Measurements from ENCODE around the gene CAPN14. TPM values are rescaled to one million over a fixed set of nuclear protein-coding genes. Genes with fewer than 3 reads are reported as not detected.

CAPN14 gene
- total RNA-seq, 1 donor from 2014 or later: 0.24 TPM

- peaks cover 2% of the 10 kb centered on the region for H3K36me3 Mint-ChIP-seq (ENCODE audit: unreplicated experiment)
- H3K4me3 Mint-ChIP-seq (ENCODE audit: unreplicated experiment): peak overlapping the region; percentile 65
- no peak overlapping the region for H3K27ac Mint-ChIP-seq (ENCODE audit: unreplicated experiment)
- H3K27me3 Mint-ChIP-seq (ENCODE audit: unreplicated experiment): peaks cover 70% of the 10 kb centered on the region
- DNase-seq (ENCODE audit: extremely low spot score, unreplicated experiment): peak; percentile 85
- H3K4me1 Mint-ChIP-seq (ENCODE audit: unreplicated experiment): peaks cover 4% of the 10 kb centered on the region
- TF ChIP-seq, protein P1, sequence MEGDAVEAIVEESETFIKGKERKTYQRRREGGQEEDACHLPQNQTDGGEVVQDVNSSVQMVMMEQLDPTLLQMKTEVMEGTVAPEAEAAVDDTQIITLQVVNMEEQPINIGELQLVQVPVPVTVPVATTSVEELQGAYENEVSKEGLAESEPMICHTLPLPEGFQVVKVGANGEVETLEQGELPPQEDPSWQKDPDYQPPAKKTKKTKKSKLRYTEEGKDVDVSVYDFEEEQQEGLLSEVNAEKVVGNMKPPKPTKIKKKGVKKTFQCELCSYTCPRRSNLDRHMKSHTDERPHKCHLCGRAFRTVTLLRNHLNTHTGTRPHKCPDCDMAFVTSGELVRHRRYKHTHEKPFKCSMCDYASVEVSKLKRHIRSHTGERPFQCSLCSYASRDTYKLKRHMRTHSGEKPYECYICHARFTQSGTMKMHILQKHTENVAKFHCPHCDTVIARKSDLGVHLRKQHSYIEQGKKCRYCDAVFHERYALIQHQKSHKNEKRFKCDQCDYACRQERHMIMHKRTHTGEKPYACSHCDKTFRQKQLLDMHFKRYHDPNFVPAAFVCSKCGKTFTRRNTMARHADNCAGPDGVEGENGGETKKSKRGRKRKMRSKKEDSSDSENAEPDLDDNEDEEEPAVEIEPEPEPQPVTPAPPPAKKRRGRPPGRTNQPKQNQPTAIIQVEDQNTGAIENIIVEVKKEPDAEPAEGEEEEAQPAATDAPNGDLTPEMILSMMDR (IDR thresholded peaks at IDR 0.05): no peak
- H3K9me3 Mint-ChIP-seq (ENCODE audit: unreplicated experiment): no peaks in the 10 kb centered on the region
Observed at GRCh38 chr2:31137211-31138036, 79.9 kb downstream of the CAPN14 start.

GRCh38 chr2:31136732-31137131 lies 80.6 kb downstream of the CAPN14 start:
- Mint-ChIP-seq H3K27ac (ENCODE audit: unreplicated experiment) (no peak overlapping the region), H3K4me1 (ENCODE audit: unreplicated experiment) (peaks cover 4% of the 10 kb centered on the region), H3K36me3 (ENCODE audit: unreplicated experiment) (peaks cover 2% of the 10 kb centered on the region), H3K27me3 (ENCODE audit: unreplicated experiment) (peaks cover 65% of the 10 kb centered on the region), H3K9me3 (ENCODE audit: unreplicated experiment) (no peaks in the 10 kb centered on the region), H3K4me3 (ENCODE audit: unreplicated experiment) (peak overlapping the region; percentile 59)
- peak; percentile 51 for DNase-seq (ENCODE audit: extremely low spot score, unreplicated experiment)
- TF ChIP-seq, protein P1 (IDR thresholded peaks at IDR 0.05): no peak

- H3K4me3 Mint-ChIP-seq (ENCODE audit: unreplicated experiment): no peak overlapping the region
- no peak overlapping the region for H3K27ac Mint-ChIP-seq (ENCODE audit: unreplicated experiment)
- H3K36me3 Mint-ChIP-seq (ENCODE audit: unreplicated experiment): peaks cover 2% of the 10 kb centered on the region
- no peaks in the 10 kb centered on the region for H3K9me3 Mint-ChIP-seq (ENCODE audit: unreplicated experiment)
- peaks cover 4% of the 10 kb centered on the region for H3K4me1 Mint-ChIP-seq (ENCODE audit: unreplicated experiment)
- DNase-seq (ENCODE audit: extremely low spot score, unreplicated experiment): peak; percentile 60
- TF ChIP-seq, protein P1 (IDR thresholded peaks at IDR 0.05): no peak
- peaks cover 65% of the 10 kb centered on the region for H3K27me3 Mint-ChIP-seq (ENCODE audit: unreplicated experiment)
Observed at GRCh38 chr2:31136000-31136399, 81.3 kb downstream of the CAPN14 start.

DNA sequence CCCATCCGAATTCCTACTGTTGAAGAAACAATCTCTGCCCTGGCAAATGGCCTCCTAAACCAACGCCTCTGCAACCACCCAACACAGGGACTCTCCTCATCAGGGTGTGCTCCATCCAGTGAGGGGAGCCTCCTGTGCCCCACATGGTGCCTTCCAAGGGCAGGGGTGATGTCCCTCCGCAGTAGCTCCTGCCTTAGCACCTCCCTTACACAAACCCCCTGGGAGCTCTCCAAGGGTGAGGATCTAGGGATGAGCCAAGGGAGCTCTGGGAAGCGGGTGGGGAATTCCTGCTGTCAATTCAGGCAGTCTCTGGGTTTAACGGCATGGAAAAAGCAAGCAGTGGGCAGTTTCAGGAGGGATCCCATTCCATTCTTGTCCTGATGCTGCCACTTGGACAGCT lies 82.8 kb downstream of the CAPN14 start:
- Mint-ChIP-seq H3K4me3 (ENCODE audit: unreplicated experiment) (no peak overlapping the region), H3K27ac (ENCODE audit: unreplicated experiment) (no peak overlapping the region), H3K36me3 (ENCODE audit: unreplicated experiment) (peaks cover 2% of the 10 kb centered on the region), H3K9me3 (ENCODE audit: unreplicated experiment) (no peaks in the 10 kb centered on the region), H3K4me1 (ENCODE audit: unreplicated experiment) (peaks cover 4% of the 10 kb centered on the region), H3K27me3 (ENCODE audit: unreplicated experiment) (peaks cover 64% of the 10 kb centered on the region)
- TF ChIP-seq, protein P1 (IDR thresholded peaks at IDR 0.05): no peak
- no peak for DNase-seq (ENCODE audit: extremely low spot score, unreplicated experiment)

DNA sequence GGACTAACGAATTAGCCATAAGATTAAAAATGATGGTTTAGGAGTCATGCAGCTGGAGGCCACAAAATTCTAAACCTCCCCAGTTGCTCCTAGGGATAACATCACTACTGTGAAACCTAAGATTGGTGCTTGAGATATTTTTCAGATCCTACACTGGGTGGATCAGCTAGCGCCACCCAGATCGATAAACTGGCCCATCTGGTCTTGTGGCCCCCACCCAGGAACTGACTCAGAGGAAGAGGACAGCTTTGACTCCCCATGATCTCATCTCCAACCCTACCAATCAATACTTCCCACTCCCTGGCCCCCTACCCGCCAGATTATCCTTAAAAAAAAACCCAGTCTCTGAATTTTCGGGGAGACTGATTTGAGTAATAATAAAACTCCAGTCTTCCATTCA lies 84.5 kb downstream of the CAPN14 start:
- Mint-ChIP-seq H3K4me3 (ENCODE audit: unreplicated experiment) (no peak overlapping the region), H3K27me3 (ENCODE audit: unreplicated experiment) (peaks cover 63% of the 10 kb centered on the region), H3K9me3 (ENCODE audit: unreplicated experiment) (no peaks in the 10 kb centered on the region), H3K36me3 (ENCODE audit: unreplicated experiment) (peaks cover 2% of the 10 kb centered on the region), H3K4me1 (ENCODE audit: unreplicated experiment) (peaks cover 3% of the 10 kb centered on the region), H3K27ac (ENCODE audit: unreplicated experiment) (no peak overlapping the region)
- DNase-seq (ENCODE audit: extremely low spot score, unreplicated experiment): no peak
- TF ChIP-seq, protein P1 (IDR thresholded peaks at IDR 0.05): no peak
